Colonic mucosa (tissue), 4 donors: ENCODE measurements around the gene LRP1B. TPM values are rescaled to one million over a fixed set of nuclear protein-coding genes. Genes with fewer than 3 reads are reported as not detected.

Experiments
- DNase-seq: peaks from one replicate; pipeline ENCODE4 v3.0.0-alpha.2; 2020
- H3K27ac ChIP-seq: fragments of 200-600 bp; one replicate; pipeline ENCODE4 v1.8.0; 2021
- H3K27me3 ChIP-seq: fragments of 200-600 bp; one replicate; pipeline ENCODE4 v1.8.0; 2021
- H3K36me3 ChIP-seq: fragments of 200-600 bp; one replicate; pipeline ENCODE4 v1.8.0; 2021
- H3K4me1 ChIP-seq: fragments of 200-600 bp; one replicate; pipeline ENCODE4 v1.8.0; 2021; ENCODE audit warnings: mild to moderate bottlenecking
- H3K4me3 ChIP-seq: fragments of 200-600 bp; one replicate; pipeline ENCODE4 v1.8.0; 2021
- H3K9ac ChIP-seq, 2 donors: one replicate each; pipeline ENCODE4 v1.7.0; 2013; ENCODE audit warnings: control low read depth in 2 of 2, low read depth in 2 of 2, low read length in 2 of 2
- H3K9me3 ChIP-seq: fragments of 200-600 bp; one replicate; pipeline ENCODE4 v1.8.0; 2021
- CTCF ChIP-seq: fragments of 200-600 bp; IDR thresholded peaks from one replicate; pipeline ENCODE4 v1.8.0; 2022; ENCODE audit warnings: antibody characterized with exemption, mild to moderate bottlenecking
- intact Hi-C: fragments of 100-400 bp; cut with DNase I; formaldehyde crosslinking; loops from one replicate; pipeline ENCODE4 v1.14.1; 2022
- total RNA-seq, 2 donors: library from RNA; stranded (reverse); fragmentation: NEBNext Ultra II Directional in 1 of 2; extraction: Animal tissue kit (Norgen Biotek cat#: 25700) in 1 of 2; gene quantifications; one replicate each; pipeline ENCODE4 v1.2.1, GENCODE V29; 2021
- donor health status: healthy.
- donor health status: DM: no; HTN: no; CAD: no.
- donor health status: DM: no; HTN: no; CAD: no.

The LRP1B gene
- total RNA-seq, 2 donors from 2014 or later, result 0.10 to 0.19 TPM

- no peak overlapping the region for H3K4me3 ChIP-seq
- no peak for DNase-seq
- no peaks in the 10 kb centered on the region for H3K27me3 ChIP-seq
- no peak overlapping the region for H3K27ac ChIP-seq
- H3K36me3 ChIP-seq, result no peaks in the 10 kb centered on the region
- H3K9me3 ChIP-seq, result no peaks in the 10 kb centered on the region
- no peak overlapping the region for H3K9ac ChIP-seq
- TF ChIP-seq CTCF, result no peak
- H3K4me1 ChIP-seq, result no peaks in the 10 kb centered on the region
- intact Hi-C loops, result no loop called here
Measured at GRCh38 chr2:141497272-141497671, 633.5 kb downstream of the LRP1B start.

GRCh38 chr2:141496810-141497209 is 634.0 kb downstream of the LRP1B start:
- intact Hi-C loops, result no loop called here
- DNase-seq, result no peak
- H3K9ac ChIP-seq, result no peak overlapping the region
- H3K27ac ChIP-seq, result no peak overlapping the region
- H3K9me3 ChIP-seq, result no peaks in the 10 kb centered on the region
- no peak for TF ChIP-seq CTCF
- no peaks in the 10 kb centered on the region for H3K4me1 ChIP-seq
- no peak overlapping the region for H3K4me3 ChIP-seq
- no peaks in the 10 kb centered on the region for H3K27me3 ChIP-seq
- no peaks in the 10 kb centered on the region for H3K36me3 ChIP-seq

GRCh38 chr2:141493936-141494335 is 636.9 kb downstream of the LRP1B start:
- no peaks in the 10 kb centered on the region for H3K36me3 ChIP-seq
- H3K9ac ChIP-seq, result no peak overlapping the region
- H3K27me3 ChIP-seq, result no peaks in the 10 kb centered on the region
- no peak for DNase-seq
- H3K9me3 ChIP-seq, result no peaks in the 10 kb centered on the region
- TF ChIP-seq CTCF, result no peak
- intact Hi-C loops, result no loop called here
- no peaks in the 10 kb centered on the region for H3K4me1 ChIP-seq
- no peak overlapping the region for H3K4me3 ChIP-seq
- H3K27ac ChIP-seq, result no peak overlapping the region

GRCh38 chr2:141492816-141493215 is 638.0 kb downstream of the LRP1B start:
- DNase-seq, result no peak
- Histone ChIP-seq H3K4me3 (no peak overlapping the region), H3K9ac (no peak overlapping the region), H3K27ac (no peak overlapping the region), H3K36me3 (no peaks in the 10 kb centered on the region), H3K27me3 (no peaks in the 10 kb centered on the region), H3K4me1 (no peaks in the 10 kb centered on the region), H3K9me3 (no peaks in the 10 kb centered on the region)
- no peak for TF ChIP-seq CTCF
- intact Hi-C loops, result no loop called here

GRCh38 chr2:141490886-141491285 is 639.9 kb downstream of the LRP1B start:
- intact Hi-C loops, result no loop called here
- H3K9ac ChIP-seq, result no peak overlapping the region
- H3K27ac ChIP-seq, result no peak overlapping the region
- H3K4me3 ChIP-seq, result no peak overlapping the region
- no peak for DNase-seq
- H3K27me3 ChIP-seq, result no peaks in the 10 kb centered on the region
- H3K36me3 ChIP-seq, result no peaks in the 10 kb centered on the region
- no peak for TF ChIP-seq CTCF
- H3K4me1 ChIP-seq, result no peaks in the 10 kb centered on the region
- H3K9me3 ChIP-seq, result no peaks in the 10 kb centered on the region

- no peak for TF ChIP-seq CTCF
- no peak overlapping the region for H3K27ac ChIP-seq
Measured at GRCh38 chr2:141482697-141483096, 648.1 kb downstream of the LRP1B start.

More at GRCh38 chr2:141482697-141483096, 648.1 kb downstream of the LRP1B start:
- intact Hi-C loops, result no loop called here
- H3K9ac ChIP-seq, result no peak overlapping the region
- H3K36me3 ChIP-seq, result no peaks in the 10 kb centered on the region
- no peaks in the 10 kb centered on the region for H3K9me3 ChIP-seq
- H3K4me3 ChIP-seq, result no peak overlapping the region
- no peaks in the 10 kb centered on the region for H3K4me1 ChIP-seq
- H3K27me3 ChIP-seq, result no peaks in the 10 kb centered on the region
- no peak for DNase-seq
